ENCODE data around the gene DLGAP3.
"Not testable (repeated sequence)": the region's sequence is repeated elsewhere in the genome, so short reads cannot be mapped to it uniquely, and the experiment has no call there.

DLGAP3 gene

GRCh38 chr1:34827341-34827941, 102.0 kb downstream of the DLGAP3 start:
- DNase-seq (ENCODE audit: low spot score), result no peak
- no peak for TF ChIP-seq CTCF (IDR thresholded peaks at IDR 0.05; ENCODE audit: extremely low read depth, missing control alignments)

GRCh38 chr1:34825455-34826091, 103.9 kb downstream of the DLGAP3 start:
- TF ChIP-seq CTCF (IDR thresholded peaks at IDR 0.05; ENCODE audit: extremely low read depth, missing control alignments), result no peak

GRCh38 chr1:34824817-34825454, 104.5 kb downstream of the DLGAP3 start:
- TF ChIP-seq CTCF (IDR thresholded peaks at IDR 0.05; ENCODE audit: extremely low read depth, missing control alignments), result no peak
- DNase-seq (ENCODE audit: low spot score), result no peak

More at GRCh38 chr1:34825455-34826091, 103.9 kb downstream of the DLGAP3 start:
- no peak for DNase-seq (ENCODE audit: low spot score)

- no peak for DNase-seq (ENCODE audit: low spot score)
- no peak for TF ChIP-seq CTCF (IDR thresholded peaks at IDR 0.05; ENCODE audit: extremely low read depth, missing control alignments)
These were observed 107.2 kb downstream of the DLGAP3 start for GRCh38 chr1:34822202-34822601.

- DNase-seq (ENCODE audit: low spot score), result not testable (repeated sequence)
These were observed 110.6 kb downstream of the DLGAP3 start for GRCh38 chr1:34818862-34819261.

- no peak for DNase-seq (ENCODE audit: low spot score)
- TF ChIP-seq CTCF (IDR thresholded peaks at IDR 0.05; ENCODE audit: extremely low read depth, missing control alignments), result no peak
These were observed 112.7 kb downstream of the DLGAP3 start for GRCh38 chr1:34816778-34817177.

GRCh38 chr1:34816332-34816731, 113.1 kb downstream of the DLGAP3 start:
- DNase-seq (ENCODE audit: low spot score), result no peak
- TF ChIP-seq CTCF (IDR thresholded peaks at IDR 0.05; ENCODE audit: extremely low read depth, missing control alignments), result no peak
